Measurements from ENCODE around the gene MORC2. TPM values are rescaled to one million over a fixed set of nuclear protein-coding genes. Genes with fewer than 3 reads are reported as not detected.

MORC2 gene
- total RNA-seq, 2 experiments from 2014 or later, result 27.9 to 32.6 TPM

DNA sequence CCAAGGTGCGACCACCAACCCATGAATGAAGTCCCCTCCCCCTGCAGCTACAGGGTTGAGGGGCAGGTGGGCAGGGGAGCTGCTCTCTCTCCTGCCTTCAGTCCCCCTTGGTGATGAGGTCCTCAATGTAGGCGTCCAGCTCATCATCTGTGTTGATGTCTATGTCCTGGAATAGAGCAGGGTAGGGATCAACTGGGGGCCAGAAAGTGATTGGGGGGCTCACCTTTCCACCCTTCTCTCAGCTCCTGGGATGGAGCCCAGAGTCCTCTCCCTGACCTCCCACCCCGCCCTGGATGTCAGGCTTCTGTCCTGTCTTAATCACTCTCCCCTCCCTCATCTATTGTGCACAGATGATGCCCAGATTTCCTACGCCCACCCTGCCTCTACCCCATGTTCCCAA lies 41.9 kb downstream of the MORC2 start:
- Mint-ChIP-seq H3K4me3 (no peak overlapping the region), H3K27ac (no peak overlapping the region), H3K36me3 (peaks cover 22% of the 10 kb centered on the region), H3K27me3 (no peaks in the 10 kb centered on the region), H3K9me3 (no peaks in the 10 kb centered on the region), H3K4me1 (peaks cover 5% of the 10 kb centered on the region)
- POLR2A ChIA-PET, result no interaction called here
- ATAC-seq (ENCODE audit: low read depth) (no peak), DNase-seq (no peak)

GRCh38 chr22:30925667-30926066 lies 42.9 kb downstream of the MORC2 start:
- POLR2A ChIA-PET, result no interaction called here
- DNase-seq, result no peak
- Mint-ChIP-seq H3K36me3 (peaks cover 15% of the 10 kb centered on the region), H3K9me3 (no peaks in the 10 kb centered on the region), H3K27ac (no peak overlapping the region), H3K4me1 (peaks cover 10% of the 10 kb centered on the region), H3K27me3 (no peaks in the 10 kb centered on the region), H3K4me3 (no peak overlapping the region)
- ATAC-seq (ENCODE audit: low read depth), result no peak

DNA sequence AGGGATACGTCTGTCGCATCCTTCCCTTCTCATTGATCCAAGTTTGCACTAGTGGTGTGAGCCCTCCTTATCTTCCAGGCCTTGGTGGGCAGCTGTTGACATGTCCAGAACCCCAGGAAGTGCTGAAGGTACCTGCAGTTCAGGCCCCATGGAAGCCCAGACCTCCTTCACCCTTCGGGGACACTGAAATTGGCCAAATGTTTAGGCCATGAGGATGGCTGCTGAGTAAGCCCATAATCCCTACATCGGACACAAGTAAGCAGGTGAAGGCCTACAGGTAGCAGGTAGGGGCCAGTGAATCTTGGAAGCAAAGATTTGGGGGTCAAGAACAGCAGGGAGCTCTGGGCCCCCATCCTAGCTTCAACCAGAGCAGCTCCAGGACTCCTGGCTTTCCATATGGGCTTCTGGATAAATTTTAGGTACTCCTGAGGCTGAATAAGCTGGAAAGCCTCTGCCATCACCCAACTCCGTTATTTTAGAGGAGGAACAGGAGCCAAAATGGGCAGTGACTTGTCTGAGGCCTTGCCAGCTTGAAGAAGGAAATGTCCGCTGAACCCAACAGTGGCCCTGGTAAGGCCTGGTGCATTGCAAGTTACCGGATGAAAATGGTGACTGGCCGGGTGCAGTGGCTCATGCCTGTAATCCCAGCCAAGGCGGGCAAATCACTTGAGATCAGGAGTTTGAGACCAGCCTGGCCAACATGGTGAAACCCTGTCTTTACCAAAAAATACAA lies 45.2 kb downstream of the MORC2 start:
- POLR2A ChIA-PET, result interaction anchor here (1.5 to 2.5 kb wide), 6 partner anchors 17 to 236 kb away, joined by 4 to 16 read pairs (median 10); partner anchors contain the start of genes MORC2, RNF185 and TUG1

GRCh38 chr22:30922151-30922611 lies 46.4 kb downstream of the MORC2 start:
- DNase-seq, result peak; percentile 85
- Mint-ChIP-seq H3K27me3 (no peaks in the 10 kb centered on the region), H3K4me1 (peaks cover 13% of the 10 kb centered on the region), H3K4me3 (peak overlapping the region; percentile 80), H3K9me3 (no peaks in the 10 kb centered on the region), H3K27ac (peak overlapping the region; percentile 75), H3K36me3 (peaks cover 13% of the 10 kb centered on the region)
- POLR2A ChIA-PET, result interaction anchor here (0.7 to 2.5 kb wide), 11 partner anchors 18 to 594 kb away, joined by 3 to 16 read pairs (median 5); partner anchors contain the start of genes MORC2, RNF185 and TUG1
- peak; percentile 72 for ATAC-seq (ENCODE audit: low read depth)

More for the DNA sequence above, 45.2 kb downstream of the MORC2 start:
- H3K4me3 Mint-ChIP-seq, result no peak overlapping the region
- no peak overlapping the region for H3K27ac Mint-ChIP-seq
- H3K27me3 Mint-ChIP-seq, result no peaks in the 10 kb centered on the region
- DNase-seq (no peak), ATAC-seq (ENCODE audit: low read depth) (no peak)
- peaks cover 15% of the 10 kb centered on the region for H3K36me3 Mint-ChIP-seq
- H3K4me1 Mint-ChIP-seq, result peaks cover 13% of the 10 kb centered on the region
- no peaks in the 10 kb centered on the region for H3K9me3 Mint-ChIP-seq

DNA sequence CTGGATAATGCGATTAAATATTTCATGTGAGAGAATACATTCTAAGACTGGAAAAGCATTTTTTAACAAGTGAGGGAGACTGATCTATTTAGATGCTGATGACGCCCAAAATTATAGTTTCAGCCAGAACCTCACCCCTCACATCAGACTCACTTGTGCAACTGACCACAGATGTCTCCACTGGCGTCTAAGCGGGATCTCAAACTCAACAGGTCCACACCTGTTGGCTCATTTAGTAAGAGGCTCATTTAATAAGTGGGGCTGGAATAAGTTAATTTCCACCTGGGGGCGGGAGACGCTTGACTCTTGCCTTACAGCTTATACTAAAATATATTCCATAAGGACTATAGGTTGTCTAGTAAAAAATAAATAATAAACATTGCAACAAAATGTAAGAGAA lies 47.5 kb downstream of the MORC2 start:
- H3K27me3 Mint-ChIP-seq, result no peaks in the 10 kb centered on the region
- H3K4me3 Mint-ChIP-seq, result peak overlapping the region; percentile 80
- peaks cover 13% of the 10 kb centered on the region for H3K4me1 Mint-ChIP-seq
- POLR2A ChIA-PET, result interaction anchor here (0.7 to 2.5 kb wide), 7 partner anchors 19 to 286 kb away, joined by 3 to 16 read pairs (median 3); partner anchors contain the start of genes MORC2 and TUG1
- no peak overlapping the region for H3K27ac Mint-ChIP-seq
- peaks cover 2% of the 10 kb centered on the region for H3K9me3 Mint-ChIP-seq
- peaks cover 11% of the 10 kb centered on the region for H3K36me3 Mint-ChIP-seq
- DNase-seq (no peak), ATAC-seq (ENCODE audit: low read depth) (no peak)

DNA sequence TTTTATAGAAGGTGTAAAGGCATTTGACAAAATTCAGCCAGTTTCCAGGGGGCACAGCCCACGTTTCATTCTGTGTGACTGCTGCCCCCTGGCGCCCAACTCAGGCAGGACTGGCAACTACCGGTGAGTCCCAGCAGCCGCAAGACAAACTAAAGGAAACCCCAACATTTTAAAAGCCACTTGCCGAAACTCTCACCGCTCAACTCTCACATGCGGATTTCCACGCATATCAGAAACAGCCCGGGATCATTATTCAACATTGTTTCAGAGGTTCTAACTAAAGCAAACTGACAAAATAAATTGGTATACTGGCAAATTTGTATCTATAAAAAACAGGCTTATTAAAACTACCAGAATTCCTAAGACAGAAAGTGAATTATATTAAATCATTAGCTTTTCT lies 48.2 kb downstream of the MORC2 start:
- H3K4me1 Mint-ChIP-seq, result peaks cover 13% of the 10 kb centered on the region
- peak; percentile 62 for ATAC-seq (ENCODE audit: low read depth)
- POLR2A ChIA-PET, result interaction anchor here (0.7 to 2.5 kb wide), 4 partner anchors 20 to 353 kb away, joined by 3 to 16 read pairs (median 4); no protein-coding TSS in a partner anchor
- no peak overlapping the region for H3K27ac Mint-ChIP-seq
- peak; percentile 87 for DNase-seq
- peaks cover 2% of the 10 kb centered on the region for H3K9me3 Mint-ChIP-seq
- H3K36me3 Mint-ChIP-seq, result peaks cover 11% of the 10 kb centered on the region
- no peaks in the 10 kb centered on the region for H3K27me3 Mint-ChIP-seq
- H3K4me3 Mint-ChIP-seq, result peak overlapping the region; percentile 60

- ATAC-seq (ENCODE audit: low read depth) (no peak), DNase-seq (no peak)
- no peak overlapping the region for H3K4me3 Mint-ChIP-seq
- peaks cover 10% of the 10 kb centered on the region for H3K36me3 Mint-ChIP-seq
- no peaks in the 10 kb centered on the region for H3K27me3 Mint-ChIP-seq
- H3K9me3 Mint-ChIP-seq, result peaks cover 2% of the 10 kb centered on the region
- no peak overlapping the region for H3K27ac Mint-ChIP-seq
- POLR2A ChIA-PET, result interaction anchor here (0.7 to 1.0 kb wide), 3 partner anchors 173 to 354 kb away, joined by 3 to 4 read pairs (median 3); no protein-coding TSS in a partner anchor
- peaks cover 13% of the 10 kb centered on the region for H3K4me1 Mint-ChIP-seq
Measured at GRCh38 chr22:30919973-30920372, 48.6 kb downstream of the MORC2 start.

DNA sequence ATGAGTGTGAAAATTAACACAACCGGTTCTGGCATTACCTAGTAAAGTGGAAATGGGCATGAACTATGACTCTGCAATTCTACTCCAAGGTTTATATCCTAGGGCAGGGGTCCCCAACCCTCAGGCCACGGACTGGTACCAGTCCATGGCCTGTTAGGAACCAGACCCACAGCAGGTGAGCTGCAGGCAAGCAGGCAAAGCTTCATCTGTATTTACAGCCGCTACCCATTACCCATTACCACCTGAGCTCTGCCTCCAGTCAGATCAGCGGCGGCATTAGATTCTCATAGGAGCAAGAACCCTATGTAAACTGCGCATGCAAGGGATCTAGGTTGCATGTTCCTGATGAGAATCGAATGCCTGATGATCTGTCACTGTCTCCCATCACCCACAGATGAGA lies 49.8 kb downstream of the MORC2 start:
- Mint-ChIP-seq H3K36me3 (peaks cover 4% of the 10 kb centered on the region), H3K4me1 (peaks cover 13% of the 10 kb centered on the region)
- POLR2A ChIA-PET, result no interaction called here

DNA sequence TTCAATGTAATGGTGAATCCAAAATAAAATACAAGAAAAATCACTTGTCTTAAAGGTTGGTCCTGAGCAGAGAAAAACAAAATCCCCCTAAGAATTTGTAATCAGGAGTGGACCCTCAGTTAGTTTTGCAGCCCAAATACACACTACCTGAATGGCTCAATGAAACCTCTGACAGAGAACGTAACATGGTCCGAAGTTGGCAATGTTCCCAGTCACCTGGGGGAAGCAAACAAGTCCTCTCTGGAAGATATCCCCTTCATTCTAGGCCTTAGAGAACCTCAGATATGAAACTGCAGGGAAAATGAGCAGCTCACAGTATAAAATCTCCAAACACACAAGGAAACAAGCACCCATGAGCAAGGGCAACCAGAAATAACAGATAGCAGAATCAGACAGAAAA lies 58.2 kb downstream of the MORC2 start:
- Mint-ChIP-seq H3K36me3 (peaks cover 4% of the 10 kb centered on the region), H3K27ac (no peak overlapping the region), H3K9me3 (no peaks in the 10 kb centered on the region), H3K27me3 (no peaks in the 10 kb centered on the region), H3K4me3 (no peak overlapping the region), H3K4me1 (no peaks in the 10 kb centered on the region)
- POLR2A ChIA-PET, result no interaction called here
- DNase-seq, result no peak
- no peak for ATAC-seq (ENCODE audit: low read depth)

More for the DNA sequence above, 49.8 kb downstream of the MORC2 start:
- Mint-ChIP-seq H3K27ac (no peak overlapping the region), H3K4me3 (no peak overlapping the region), H3K27me3 (no peaks in the 10 kb centered on the region), H3K9me3 (peaks cover 2% of the 10 kb centered on the region)
- ATAC-seq (ENCODE audit: low read depth) (no peak), DNase-seq (no peak)

- Mint-ChIP-seq H3K4me1 (no peaks in the 10 kb centered on the region), H3K27me3 (no peaks in the 10 kb centered on the region), H3K27ac (no peak overlapping the region), H3K9me3 (no peaks in the 10 kb centered on the region), H3K36me3 (peaks cover 4% of the 10 kb centered on the region), H3K4me3 (no peak overlapping the region)
- DNase-seq (no peak), ATAC-seq (ENCODE audit: low read depth) (no peak)
- POLR2A ChIA-PET, result no interaction called here
Measured at GRCh38 chr22:30909306-30909705, 59.3 kb downstream of the MORC2 start.

DNA sequence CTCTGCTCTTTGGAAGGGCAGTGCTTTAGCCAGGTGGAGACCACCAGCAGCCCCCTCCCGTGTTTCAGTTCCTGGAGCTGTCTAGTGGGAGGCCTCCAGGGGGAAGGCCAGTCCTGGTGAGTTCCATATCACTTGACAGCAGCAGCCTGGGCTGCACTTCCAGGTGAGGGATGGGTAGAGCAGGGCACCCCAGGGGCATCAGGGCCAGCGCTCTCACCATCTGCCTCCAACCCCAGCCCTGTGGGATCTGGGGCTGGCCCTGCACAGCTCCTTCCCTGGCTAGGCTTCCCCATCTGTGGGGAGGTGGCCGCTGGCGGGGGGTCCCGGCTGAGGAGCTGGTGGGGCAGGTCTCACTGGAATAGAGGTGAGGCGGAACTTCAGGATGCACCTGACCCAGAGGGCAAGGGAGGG lies 60.5 kb downstream of the MORC2 start:
- H3K27ac Mint-ChIP-seq, result no peak overlapping the region
- peaks cover 4% of the 10 kb centered on the region for H3K36me3 Mint-ChIP-seq
- DNase-seq (no peak), ATAC-seq (ENCODE audit: low read depth) (no peak)
- no peaks in the 10 kb centered on the region for H3K9me3 Mint-ChIP-seq
- H3K4me1 Mint-ChIP-seq, result peaks cover under 1% of the 10 kb centered on the region
- H3K27me3 Mint-ChIP-seq, result no peaks in the 10 kb centered on the region
- POLR2A ChIA-PET, result interaction anchor here (0.6 kb wide), 1 partner anchor 221 kb away, joined by 5 read pairs; no protein-coding TSS in a partner anchor
- no peak overlapping the region for H3K4me3 Mint-ChIP-seq

DNA sequence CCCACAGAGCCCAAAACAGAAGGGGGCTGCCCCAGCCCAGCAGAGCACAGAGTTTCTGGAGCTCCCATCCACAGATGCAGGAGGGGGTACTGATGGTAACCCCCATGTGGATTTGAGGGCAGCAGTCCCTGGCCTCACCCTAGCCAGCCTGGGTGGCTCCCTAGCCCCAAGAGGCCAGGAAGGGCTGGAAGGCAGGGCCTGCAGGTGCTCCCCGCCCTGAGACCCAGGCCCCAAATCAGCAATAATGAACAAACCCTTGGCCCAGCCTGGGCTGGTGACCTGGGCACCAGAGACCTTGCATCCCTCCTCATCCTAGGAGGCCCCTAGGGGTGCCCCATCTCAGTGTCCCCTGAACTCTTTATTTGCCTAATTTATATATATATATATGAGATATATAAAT lies 61.6 kb downstream of the MORC2 start:
- peaks cover 4% of the 10 kb centered on the region for H3K4me1 Mint-ChIP-seq
- POLR2A ChIA-PET, result no interaction called here
- H3K4me3 Mint-ChIP-seq, result no peak overlapping the region
- DNase-seq (no peak), ATAC-seq (ENCODE audit: low read depth) (no peak)
- H3K27ac Mint-ChIP-seq, result no peak overlapping the region
- H3K27me3 Mint-ChIP-seq, result no peaks in the 10 kb centered on the region
- peaks cover 5% of the 10 kb centered on the region for H3K36me3 Mint-ChIP-seq
- H3K9me3 Mint-ChIP-seq, result no peaks in the 10 kb centered on the region

GRCh38 chr22:30906411-30906810 lies 62.2 kb downstream of the MORC2 start:
- DNase-seq (no peak), ATAC-seq (ENCODE audit: low read depth) (no peak)
- Mint-ChIP-seq H3K4me1 (peaks cover 4% of the 10 kb centered on the region), H3K4me3 (no peak overlapping the region), H3K27ac (no peak overlapping the region), H3K36me3 (peaks cover 7% of the 10 kb centered on the region), H3K9me3 (no peaks in the 10 kb centered on the region), H3K27me3 (no peaks in the 10 kb centered on the region)
- POLR2A ChIA-PET, result no interaction called here

Measured in activated naive CD8-positive, alpha-beta T cell treated with anti-CD3 and anti-CD28 coated beads, Interleukin-2, amount 10 ng/mL, durations not matched to agents 7 days and 5 days (primary cell).